Activated CD8-positive, alpha-beta memory T cell treated with anti-CD3 and anti-CD28 coated beads, Interleukin-2, amount 50 U/mL, for 48 hours (primary cell): ENCODE measurements around the gene CCT4.
"Not testable (repeated sequence)": the region's sequence is repeated elsewhere in the genome, so short reads cannot be mapped to it uniquely, and the experiment has no call there.

ENCODE experiments used
- DNase-seq: peaks from one replicate; pipeline ENCODE4 v3.0.0-alpha.2; 2020

The CCT4 gene

GRCh38 chr2:61877571-61878245 is 10.7 kb downstream of the CCT4 start:
- DNase-seq: no peak

- DNase-seq: no peak
Measured at GRCh38 chr2:61876400-61876799, 12.1 kb downstream of the CCT4 start.

GRCh38 chr2:61866482-61867089 is 21.9 kb downstream of the CCT4 start:
- DNase-seq: not testable (repeated sequence)

GRCh38 chr2:61862085-61862484 is 26.4 kb downstream of the CCT4 start:
- no peak for DNase-seq

- no peak for DNase-seq
Measured at GRCh38 chr2:61857224-61857623, 31.2 kb downstream of the CCT4 start.

GRCh38 chr2:61855318-61855613 is 33.2 kb downstream of the CCT4 start:
- no peak for DNase-seq

- DNase-seq: peak; percentile 88
Measured at GRCh38 chr2:61854564-61855317, 33.7 kb downstream of the CCT4 start.

- peak; percentile 89 for DNase-seq
Measured at GRCh38 chr2:61853847-61854563, 34.5 kb downstream of the CCT4 start, which contains the start of gene FAM161A. Gene FAM161A, minus strand, starts transcription at chr2:61854060. Its CDS starts 19 bp downstream, at chr2:61854041.

- DNase-seq: no peak
Measured at GRCh38 chr2:61853086-61853846, 35.2 kb downstream of the CCT4 start.

GRCh38 chr2:61851270-61851669 is 37.2 kb downstream of the CCT4 start:
- DNase-seq: not testable (repeated sequence)

- no peak for DNase-seq
Measured at GRCh38 chr2:61845320-61845719, 43.1 kb downstream of the CCT4 start.

GRCh38 chr2:61841286-61841685 is 47.2 kb downstream of the CCT4 start:
- DNase-seq: no peak

GRCh38 chr2:61834893-61835292 is 53.6 kb downstream of the CCT4 start:
- no peak for DNase-seq

- DNase-seq: no peak
Measured at GRCh38 chr2:61833971-61834370, 54.5 kb downstream of the CCT4 start.

- DNase-seq: no peak
Measured at GRCh38 chr2:61832183-61832841, 56.1 kb downstream of the CCT4 start.

GRCh38 chr2:61822255-61822654 is 66.2 kb downstream of the CCT4 start:
- DNase-seq: no peak
